ENCODE measurements around the gene CD109.

Gene CD109

DNA sequence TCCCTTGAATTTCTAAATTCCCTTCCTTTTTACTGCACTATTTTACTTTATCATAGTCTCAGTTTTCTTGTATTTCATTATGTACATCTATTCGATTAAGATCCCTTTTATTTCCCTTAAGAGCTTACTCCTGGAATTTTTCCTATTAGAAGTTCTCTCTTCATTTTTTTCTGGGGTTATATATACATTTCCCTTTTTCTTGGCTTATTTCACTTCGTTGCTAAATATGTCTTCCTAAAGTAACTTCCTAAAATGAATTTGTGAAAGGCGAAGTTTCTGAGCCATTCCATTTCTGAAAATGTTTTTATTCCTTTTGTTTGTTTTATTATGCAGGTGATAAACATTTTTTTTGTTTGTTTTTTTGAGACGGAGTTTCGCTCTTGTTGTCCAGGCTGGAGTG, 5.9 kb upstream of the CD109 start:
- H3K9ac ChIP-seq (ENCODE audit: low read length) = no peak overlapping the region
- H3K4me3 ChIP-seq (ENCODE audit: low read depth, low read length) = no peak overlapping the region
- H3K27me3 ChIP-seq (ENCODE audit: control insufficient read depth, insufficient read depth, low read length) = no peaks in the 10 kb centered on the region; the same call in 1 of the 2 replicates
- no peak overlapping the region for H3K27ac ChIP-seq (ENCODE audit: low read depth, low read length)
- H3K4me1 ChIP-seq (ENCODE audit: control insufficient read depth, insufficient read depth, low read length) = peaks cover 7% of the 10 kb centered on the region
- H3K36me3 ChIP-seq (ENCODE audit: control insufficient read depth, insufficient read depth, low read length) = no peaks in the 10 kb centered on the region
- no peaks in the 10 kb centered on the region for H3K9me3 ChIP-seq (ENCODE audit: control insufficient read depth, insufficient read depth, low read depth, low read length)

DNA sequence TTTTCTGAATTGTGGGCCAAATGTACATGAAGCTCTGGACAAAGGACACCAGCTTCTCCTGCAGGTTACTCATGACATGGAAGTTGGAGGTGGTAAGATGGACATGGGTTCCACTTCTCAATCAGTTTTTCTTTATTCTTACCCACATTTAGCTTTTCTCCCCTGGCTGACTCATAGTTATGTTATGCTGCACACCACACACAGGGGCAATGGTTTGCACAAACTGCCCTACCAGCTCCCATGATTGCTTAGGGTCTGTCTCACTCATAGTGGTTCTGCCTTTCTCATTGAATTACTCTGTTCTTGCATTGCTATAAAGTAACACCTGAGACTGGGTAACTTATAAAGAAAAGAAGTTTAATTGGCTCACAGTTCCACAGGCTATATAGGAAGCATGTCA, 4.5 kb upstream of the CD109 start:
- H3K4me3 ChIP-seq (ENCODE audit: low read depth, low read length) = no peak overlapping the region
- H3K27ac ChIP-seq (ENCODE audit: low read depth, low read length) = no peak overlapping the region
- peaks cover 16% of the 10 kb centered on the region for H3K4me1 ChIP-seq (ENCODE audit: control insufficient read depth, insufficient read depth, low read length)
- H3K27me3 ChIP-seq (ENCODE audit: control insufficient read depth, insufficient read depth, low read length) = no peaks in the 10 kb centered on the region; the same call in 1 of the 2 replicates
- no peak overlapping the region for H3K9ac ChIP-seq (ENCODE audit: low read length)
- no peaks in the 10 kb centered on the region for H3K9me3 ChIP-seq (ENCODE audit: control insufficient read depth, insufficient read depth, low read depth, low read length)
- H3K36me3 ChIP-seq (ENCODE audit: control insufficient read depth, insufficient read depth, low read length) = no peaks in the 10 kb centered on the region

DNA sequence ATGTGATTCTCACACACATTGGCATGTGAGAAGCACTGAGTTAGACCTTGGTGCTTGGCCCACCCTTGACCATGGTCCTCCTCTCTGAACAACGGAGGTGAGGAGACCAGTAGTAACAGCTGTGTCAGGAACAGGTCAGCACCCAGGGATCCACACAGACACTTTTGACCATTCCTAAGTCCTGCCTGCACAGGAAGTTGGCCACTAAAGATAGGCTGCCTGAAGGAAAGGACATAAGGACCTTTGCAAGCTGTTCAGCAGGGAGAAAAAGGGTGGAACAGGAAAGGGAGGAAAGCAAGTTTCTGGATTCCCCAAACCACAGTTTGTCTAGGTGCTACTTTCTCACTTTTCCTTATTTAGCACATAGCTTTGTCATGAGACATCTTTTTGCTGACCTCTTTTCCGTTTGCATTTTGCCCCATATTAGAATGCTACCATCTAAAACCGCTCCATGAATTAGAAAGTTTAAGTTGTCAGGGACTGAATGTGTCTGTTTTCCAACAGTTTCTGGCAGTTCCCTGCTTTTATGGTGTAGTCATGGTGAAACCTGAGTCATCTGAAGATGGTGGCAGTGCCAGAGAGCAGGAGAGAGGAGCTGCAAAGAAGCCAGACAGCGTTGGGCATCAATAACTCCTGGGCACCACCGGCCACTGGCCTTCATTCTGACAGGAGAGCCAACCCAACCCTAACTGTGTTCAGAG, 1.1 kb upstream of the CD109 start:
- no peak overlapping the region for H3K27ac ChIP-seq (ENCODE audit: low read depth, low read length)
- H3K4me3 ChIP-seq (ENCODE audit: low read depth, low read length) = peak overlapping the region; percentile 63; the same call in 1 of the 2 replicates
- no peaks in the 10 kb centered on the region; the same call in 1 of the 2 replicates for H3K27me3 ChIP-seq (ENCODE audit: control insufficient read depth, insufficient read depth, low read length)
- H3K9me3 ChIP-seq (ENCODE audit: control insufficient read depth, insufficient read depth, low read depth, low read length) = no peaks in the 10 kb centered on the region
- peaks cover 23% of the 10 kb centered on the region for H3K4me1 ChIP-seq (ENCODE audit: control insufficient read depth, insufficient read depth, low read length)
- no peaks in the 10 kb centered on the region for H3K36me3 ChIP-seq (ENCODE audit: control insufficient read depth, insufficient read depth, low read length)
- H3K9ac ChIP-seq (ENCODE audit: low read length) = no peak overlapping the region

DNA sequence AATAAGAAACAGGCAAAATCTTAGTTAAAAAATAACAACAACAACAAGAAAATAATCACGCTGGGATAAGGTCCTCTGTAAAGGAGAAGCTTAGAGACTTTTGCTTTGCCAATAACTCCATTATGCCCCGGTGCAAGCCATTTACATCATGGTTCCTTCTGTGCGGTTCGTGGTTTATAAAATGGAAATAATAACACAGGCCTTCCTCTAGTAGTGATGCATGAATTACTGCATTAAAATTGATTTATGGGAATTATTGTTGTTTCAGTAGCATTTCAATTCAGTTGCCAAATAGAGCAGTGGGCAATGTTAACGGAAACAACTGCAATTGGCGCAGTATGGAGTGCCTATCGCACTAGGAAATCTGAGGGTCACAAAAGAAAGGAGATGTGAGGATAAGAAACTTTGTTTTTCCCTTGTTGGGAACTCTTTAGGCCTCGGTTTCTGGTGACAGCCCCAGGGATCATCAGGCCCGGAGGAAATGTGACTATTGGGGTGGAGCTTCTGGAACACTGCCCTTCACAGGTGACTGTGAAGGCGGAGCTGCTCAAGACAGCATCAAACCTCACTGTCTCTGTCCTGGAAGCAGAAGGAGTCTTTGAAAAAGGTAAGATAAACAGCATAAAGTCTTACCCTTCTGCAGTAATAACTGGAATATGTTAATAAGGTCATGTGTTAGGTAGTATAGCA, 1.1 kb downstream of the CD109 start:
- no peak overlapping the region for H3K9ac ChIP-seq (ENCODE audit: low read length)
- no peak overlapping the region for H3K27ac ChIP-seq (ENCODE audit: low read depth, low read length)
- H3K4me3 ChIP-seq (ENCODE audit: low read depth, low read length) = peak overlapping the region; percentile 63
- H3K36me3 ChIP-seq (ENCODE audit: control insufficient read depth, insufficient read depth, low read length) = no peaks in the 10 kb centered on the region
- no peaks in the 10 kb centered on the region; the same call in 1 of the 2 replicates for H3K27me3 ChIP-seq (ENCODE audit: control insufficient read depth, insufficient read depth, low read length)
- H3K4me1 ChIP-seq (ENCODE audit: control insufficient read depth, insufficient read depth, low read length) = peaks cover 23% of the 10 kb centered on the region
- no peaks in the 10 kb centered on the region for H3K9me3 ChIP-seq (ENCODE audit: control insufficient read depth, insufficient read depth, low read depth, low read length)

DNA sequence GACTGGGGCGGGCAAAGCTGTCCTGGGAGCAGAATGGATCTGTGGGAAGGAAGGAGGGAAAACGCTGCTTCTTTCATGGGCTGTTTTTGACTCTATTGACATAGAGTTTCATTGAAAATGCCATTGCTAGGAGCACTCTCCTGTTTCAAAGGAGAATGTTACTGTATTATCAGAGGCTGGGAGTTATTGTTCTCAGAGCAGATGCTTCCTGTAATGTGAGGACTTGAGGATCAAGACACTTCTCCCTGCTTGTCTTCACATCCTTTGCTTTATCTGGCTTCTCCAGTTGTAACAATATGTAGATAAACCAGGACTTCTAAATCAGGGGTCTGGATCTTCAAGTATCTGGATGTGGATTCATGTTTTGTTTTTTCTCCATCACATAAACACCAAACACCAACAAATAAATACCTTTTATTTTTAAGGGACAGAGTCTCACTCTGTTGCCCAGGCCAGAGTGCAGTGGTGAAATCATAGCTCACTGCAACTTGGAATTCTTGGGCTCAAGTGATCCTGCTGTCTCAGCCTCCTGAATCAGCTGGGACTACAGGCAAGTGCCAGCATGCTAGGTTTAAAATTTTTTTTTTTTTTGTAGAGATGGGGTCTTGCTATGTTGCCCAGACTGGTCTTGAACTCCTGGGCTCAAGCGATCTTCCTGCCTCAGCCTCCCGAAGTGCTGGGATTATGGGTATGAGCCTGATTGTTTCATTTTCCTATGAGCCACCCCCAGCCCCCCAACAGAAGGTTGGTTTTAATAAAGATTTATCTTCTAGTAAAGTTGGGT, 3.9 kb downstream of the CD109 start:
- H3K4me1 ChIP-seq (ENCODE audit: control insufficient read depth, insufficient read depth, low read length) = peaks cover 28% of the 10 kb centered on the region
- H3K27ac ChIP-seq (ENCODE audit: low read depth, low read length) = no peak overlapping the region
- no peaks in the 10 kb centered on the region for H3K27me3 ChIP-seq (ENCODE audit: control insufficient read depth, insufficient read depth, low read length)
- H3K4me3 ChIP-seq (ENCODE audit: low read depth, low read length) = no peak overlapping the region
- H3K9me3 ChIP-seq (ENCODE audit: control insufficient read depth, insufficient read depth, low read depth, low read length) = no peaks in the 10 kb centered on the region
- no peak overlapping the region for H3K9ac ChIP-seq (ENCODE audit: low read length)
- no peaks in the 10 kb centered on the region for H3K36me3 ChIP-seq (ENCODE audit: control insufficient read depth, insufficient read depth, low read length)

DNA sequence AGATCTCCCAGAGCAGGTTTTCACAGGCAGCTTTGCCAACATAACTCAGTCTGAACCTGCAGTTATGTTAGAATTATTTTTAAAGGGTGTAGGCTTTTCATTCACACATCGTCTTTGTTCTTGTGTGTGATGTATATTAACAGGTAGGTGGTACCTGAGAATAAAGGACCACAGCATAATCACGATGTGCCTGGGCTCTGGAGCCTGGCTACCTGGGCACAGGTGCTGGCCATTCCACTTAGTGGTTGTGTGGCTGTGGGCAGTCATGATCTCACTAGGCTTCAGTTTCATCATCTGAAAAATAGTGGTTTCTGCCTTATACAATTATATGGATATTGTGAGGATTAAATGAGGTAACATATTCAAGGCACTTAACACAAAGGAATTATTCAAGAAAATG, 6.4 kb downstream of the CD109 start:
- no peaks in the 10 kb centered on the region for H3K36me3 ChIP-seq (ENCODE audit: control insufficient read depth, insufficient read depth, low read length)
- H3K4me1 ChIP-seq (ENCODE audit: control insufficient read depth, insufficient read depth, low read length) = peaks cover 10% of the 10 kb centered on the region

DNA sequence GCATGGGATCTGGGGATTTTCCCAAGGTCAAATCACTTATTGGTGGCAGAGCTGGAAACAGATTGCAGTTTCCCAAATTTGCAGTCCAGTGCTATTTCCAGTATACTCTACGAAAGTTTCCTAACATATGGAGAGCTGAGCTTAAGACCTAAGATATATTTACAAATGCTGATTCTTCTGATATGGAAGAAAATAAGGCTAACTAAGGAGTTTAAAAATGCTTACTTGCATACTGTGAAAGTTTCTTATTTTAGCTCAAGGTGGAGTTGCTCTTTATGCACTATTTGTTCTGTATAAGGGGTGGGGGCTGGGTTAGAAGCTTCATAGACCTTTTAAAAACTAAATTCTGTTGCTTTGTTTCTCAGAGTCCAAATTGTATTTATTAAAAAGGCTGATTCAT, 7.5 kb downstream of the CD109 start:
- H3K9ac ChIP-seq (ENCODE audit: low read length) = no peak overlapping the region
- H3K4me1 ChIP-seq (ENCODE audit: control insufficient read depth, insufficient read depth, low read length) = peaks cover 10% of the 10 kb centered on the region
- no peaks in the 10 kb centered on the region for H3K9me3 ChIP-seq (ENCODE audit: control insufficient read depth, insufficient read depth, low read depth, low read length)
- no peaks in the 10 kb centered on the region for H3K27me3 ChIP-seq (ENCODE audit: control insufficient read depth, insufficient read depth, low read length)
- no peaks in the 10 kb centered on the region for H3K36me3 ChIP-seq (ENCODE audit: control insufficient read depth, insufficient read depth, low read length)
- H3K4me3 ChIP-seq (ENCODE audit: low read depth, low read length) = no peak overlapping the region
- no peak overlapping the region for H3K27ac ChIP-seq (ENCODE audit: low read depth, low read length)

More for the DNA sequence above, 6.4 kb downstream of the CD109 start:
- Histone ChIP-seq H3K27ac (ENCODE audit: low read depth, low read length) (no peak overlapping the region), H3K9ac (ENCODE audit: low read length) (no peak overlapping the region), H3K4me3 (ENCODE audit: low read depth, low read length) (no peak overlapping the region), H3K27me3 (ENCODE audit: control insufficient read depth, insufficient read depth, low read length) (no peaks in the 10 kb centered on the region), H3K9me3 (ENCODE audit: control insufficient read depth, insufficient read depth, low read depth, low read length) (no peaks in the 10 kb centered on the region)

DNA sequence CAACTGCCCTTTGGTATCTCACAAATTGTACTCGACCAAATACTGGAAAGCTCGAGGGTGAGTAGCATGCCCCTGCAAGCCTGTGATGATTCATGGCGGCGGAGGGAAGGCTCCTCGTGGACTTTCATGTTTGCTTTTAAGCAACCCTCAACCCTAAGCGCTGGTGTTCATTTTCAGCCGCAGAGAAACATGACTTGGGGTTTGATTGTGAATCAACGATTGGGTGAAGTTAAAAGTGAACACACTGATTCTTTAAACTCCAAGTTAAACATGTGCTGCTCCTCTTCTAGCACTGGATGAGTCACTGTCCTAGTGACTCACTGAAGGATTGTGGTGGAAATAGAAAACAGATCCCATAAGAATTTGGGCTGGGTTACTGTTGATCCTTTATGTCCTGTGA, 8.3 kb downstream of the CD109 start:
- H3K9ac ChIP-seq (ENCODE audit: low read length) = peak overlapping the region; percentile 21
- peak overlapping the region; percentile 27; the same call in 1 of the 2 replicates for H3K27ac ChIP-seq (ENCODE audit: low read depth, low read length)
- H3K36me3 ChIP-seq (ENCODE audit: control insufficient read depth, insufficient read depth, low read length) = no peaks in the 10 kb centered on the region
- no peak overlapping the region; the same call in 1 of the 2 replicates for H3K4me3 ChIP-seq (ENCODE audit: low read depth, low read length)
- H3K4me1 ChIP-seq (ENCODE audit: control insufficient read depth, insufficient read depth, low read length) = peaks cover 10% of the 10 kb centered on the region
- H3K9me3 ChIP-seq (ENCODE audit: control insufficient read depth, insufficient read depth, low read depth, low read length) = no peaks in the 10 kb centered on the region
- H3K27me3 ChIP-seq (ENCODE audit: control insufficient read depth, insufficient read depth, low read length) = no peaks in the 10 kb centered on the region

DNA sequence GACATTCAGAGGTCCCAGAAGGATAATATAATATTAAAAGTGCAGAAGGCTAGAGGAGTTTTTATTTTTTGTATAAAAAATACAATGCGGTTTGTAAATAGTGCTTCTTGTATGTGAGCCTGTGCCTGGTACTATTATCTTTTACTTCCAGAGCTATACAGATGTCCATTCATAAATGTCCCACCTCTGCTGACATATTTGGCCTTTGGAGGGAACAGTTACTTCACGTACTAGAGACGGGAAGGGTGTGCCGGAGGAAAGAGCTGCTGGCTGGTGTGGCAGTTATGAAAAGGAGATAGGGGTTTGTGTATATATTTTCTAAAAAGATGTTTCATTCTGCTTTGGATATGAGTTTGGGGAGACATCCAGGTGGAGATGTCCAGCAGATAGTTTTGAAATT, 8.8 kb downstream of the CD109 start:
- Histone ChIP-seq H3K4me1 (ENCODE audit: control insufficient read depth, insufficient read depth, low read length) (peaks cover 10% of the 10 kb centered on the region), H3K27ac (ENCODE audit: low read depth, low read length) (peak overlapping the region; percentile 27; the same call in 1 of the 2 replicates), H3K36me3 (ENCODE audit: control insufficient read depth, insufficient read depth, low read length) (no peaks in the 10 kb centered on the region), H3K4me3 (ENCODE audit: low read depth, low read length) (no peak overlapping the region), H3K9me3 (ENCODE audit: control insufficient read depth, insufficient read depth, low read depth, low read length) (no peaks in the 10 kb centered on the region), H3K27me3 (ENCODE audit: control insufficient read depth, insufficient read depth, low read length) (no peaks in the 10 kb centered on the region), H3K9ac (ENCODE audit: low read length) (no peak overlapping the region)

DNA sequence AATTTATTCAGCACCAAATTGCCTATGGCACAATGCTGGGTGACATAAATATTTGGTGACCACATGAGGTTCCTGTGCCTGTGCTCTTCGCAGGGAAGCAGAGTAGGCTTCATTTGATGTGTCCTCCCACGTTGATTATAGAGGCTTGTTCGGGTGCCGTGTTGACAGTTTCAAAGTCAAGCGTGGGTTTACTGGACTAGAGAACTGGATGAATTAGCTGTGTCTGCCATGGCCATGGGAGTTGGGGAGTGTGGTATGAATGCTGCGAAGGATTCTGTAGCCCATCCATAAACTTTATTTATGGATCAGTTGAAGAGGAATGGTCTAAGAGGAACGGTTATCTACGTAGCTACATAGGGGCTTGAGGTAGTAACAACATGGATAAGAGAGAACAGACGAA, 11.0 kb downstream of the CD109 start:
- Histone ChIP-seq H3K4me3 (ENCODE audit: low read depth, low read length) (no peak overlapping the region), H3K27me3 (ENCODE audit: control insufficient read depth, insufficient read depth, low read length) (no peaks in the 10 kb centered on the region), H3K9ac (ENCODE audit: low read length) (no peak overlapping the region), H3K27ac (ENCODE audit: low read depth, low read length) (no peak overlapping the region), H3K4me1 (ENCODE audit: control insufficient read depth, insufficient read depth, low read length) (peaks cover 10% of the 10 kb centered on the region), H3K36me3 (ENCODE audit: control insufficient read depth, insufficient read depth, low read length) (no peaks in the 10 kb centered on the region), H3K9me3 (ENCODE audit: control insufficient read depth, insufficient read depth, low read depth, low read length) (no peaks in the 10 kb centered on the region)

DNA sequence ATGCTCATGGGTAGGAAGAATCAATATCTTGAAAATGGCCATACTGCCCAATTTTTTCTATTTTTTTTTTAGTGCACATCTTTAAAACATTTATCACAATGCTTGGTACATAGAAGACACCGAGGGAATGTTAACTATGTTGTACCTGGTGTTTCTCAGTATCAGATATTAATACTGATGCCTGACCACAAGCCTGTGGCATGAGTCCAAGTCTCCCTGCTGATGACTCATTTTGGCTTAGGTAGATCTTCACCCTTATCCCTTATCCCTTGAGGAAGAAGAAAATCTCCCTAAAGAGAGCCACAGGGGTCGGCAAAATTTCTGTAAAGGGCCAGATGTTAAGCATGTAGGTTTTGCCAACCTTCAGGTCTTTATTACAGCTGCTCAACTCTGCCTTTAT, 14.5 kb downstream of the CD109 start:
- Histone ChIP-seq H3K4me1 (ENCODE audit: control insufficient read depth, insufficient read depth, low read length) (peaks cover 14% of the 10 kb centered on the region), H3K9ac (ENCODE audit: low read length) (no peak overlapping the region), H3K36me3 (ENCODE audit: control insufficient read depth, insufficient read depth, low read length) (no peaks in the 10 kb centered on the region), H3K27me3 (ENCODE audit: control insufficient read depth, insufficient read depth, low read length) (no peaks in the 10 kb centered on the region), H3K4me3 (ENCODE audit: low read depth, low read length) (no peak overlapping the region), H3K27ac (ENCODE audit: low read depth, low read length) (no peak overlapping the region), H3K9me3 (ENCODE audit: control insufficient read depth, insufficient read depth, low read depth, low read length) (no peaks in the 10 kb centered on the region)
